Hepatocyte (in vitro differentiated cells): ENCODE results near the gene TLK2. TPM values are rescaled to one million over a fixed set of nuclear protein-coding genes. Genes with fewer than 3 reads are reported as not detected.
"Not testable (repeated sequence)": the region's sequence is repeated elsewhere in the genome, so short reads cannot be mapped to it uniquely, and the experiment has no call there.

Source experiments
- DNase-seq: peaks from one replicate; pipeline ENCODE4 v3.0.0-alpha.2; 2016; ENCODE audit warnings: low spot score
- H2AFZ ChIP-seq: fragments of 200-600 bp; sonication (generic); 2 replicates; pipeline ENCODE4 v1.6.0; 2016; ENCODE audit warnings: antibody characterized with exemption, mild to moderate bottlenecking
- H3K27ac ChIP-seq: fragments of 200-600 bp; sonication (generic); 2 replicates; pipeline ENCODE4 v1.5.1; 2016; ENCODE audit warnings: mild to moderate bottlenecking
- H3K27me3 ChIP-seq: fragments of 200-600 bp; sonication (generic); 2 replicates; pipeline ENCODE4 v1.6.1; 2016
- H3K36me3 ChIP-seq: fragments of 200-600 bp; sonication (generic); replicated peaks from 2 replicates; pipeline ENCODE4 v1.5.1; 2016; ENCODE audit warnings: low read depth; ENCODE audit not compliant: insufficient read depth
- H3K4me1 ChIP-seq: fragments of 200-600 bp; sonication (generic); 2 replicates; pipeline ENCODE4 v1.5.1; 2016; ENCODE audit warnings: mild to moderate bottlenecking, moderate library complexity; ENCODE audit not compliant: insufficient read depth
- H3K4me2 ChIP-seq: fragments of 200-600 bp; sonication (generic); 2 replicates; pipeline ENCODE4 v1.6.0; 2016
- H3K4me3 ChIP-seq: fragments of 200-600 bp; sonication (generic); 2 replicates; pipeline ENCODE4 v1.5.1; 2016; ENCODE audit warnings: mild to moderate bottlenecking
- H3K79me2 ChIP-seq: fragments of 200-600 bp; sonication (generic); 2 replicates; pipeline ENCODE4 v1.6.0; 2017; ENCODE audit warnings: mild to moderate bottlenecking
- H3K9me2 ChIP-seq: fragments of 200-600 bp; sonication (generic); replicated peaks from 2 replicates; pipeline ENCODE4 v1.6.0; 2017; ENCODE audit warnings: mild to moderate bottlenecking; ENCODE audit not compliant: insufficient read depth
- H3K9me3 ChIP-seq: fragments of 200-600 bp; sonication (generic); 2 replicates; pipeline ENCODE4 v1.5.1; 2016; ENCODE audit warnings: low read depth, mild to moderate bottlenecking
- H4K20me1 ChIP-seq: fragments of 200-600 bp; sonication (generic); 2 replicates; pipeline ENCODE4 v1.6.0; 2016; ENCODE audit warnings: mild to moderate bottlenecking; ENCODE audit not compliant: insufficient read depth, poor library complexity, severe bottlenecking
- EZH2 ChIP-seq: fragments of 200-600 bp; sonication (generic); IDR thresholded peaks from 2 replicates; pipeline ENCODE4 v1.6.1; 2016; ENCODE audit warnings: antibody characterized with exemption, mild to moderate bottlenecking, borderline replicate concordance
- EZH2phosphoT487 ChIP-seq: fragments of 200-600 bp; sonication (generic); IDR thresholded peaks from one replicate; pipeline ENCODE4 v1.6.1; 2018; ENCODE audit warnings: antibody characterized with exemption, mild to moderate bottlenecking, low read depth, moderate library complexity; ENCODE audit not compliant: unreplicated experiment, severe bottlenecking
- WGBS: methylation state at CpG from one replicate; pipeline ENCODE4 v1.1.6; 2016; ENCODE audit warnings: low lambda C conversion rate; ENCODE audit errors: missing lambda C conversion rate; 5-methylcytosine and 5-hydroxymethylcytosine counted together
- polyA plus RNA-seq: library from polyadenylated mRNA; unstranded; fragments of >200 nt; fragmentation: Nextera tagmentation; extraction: Ambion mirVana; gene quantifications from 2 replicates; pipeline ENCODE4 v1.2.1, GENCODE V29; 2016
- total RNA-seq: library from RNA; depleted of rRNA; stranded (reverse); fragments of >200 nt; gene quantifications from 2 replicates; pipeline ENCODE4 v1.2.3, GENCODE V29; 2014
- TF ChIP-seq, protein P1 (sequence below): fragments of 200-600 bp; sonication (generic); IDR thresholded peaks from 2 replicates; pipeline ENCODE4 v1.5.1; 2016; ENCODE audit warnings: antibody characterized with exemption, mild to moderate bottlenecking; ENCODE audit not compliant: poor library complexity

The TLK2 gene
- total and polyA plus RNA-seq, 2 experiments from 2014 or later = 19.4 to 44.7 TPM

- H3K36me3 ChIP-seq = peaks cover 14% of the 10 kb centered on the region
- 87% methylated on average over 6 of the region's 6 CpGs for WGBS
- H3K9me2 ChIP-seq = no peaks in the 10 kb centered on the region
- TF ChIP-seq, protein P1, sequence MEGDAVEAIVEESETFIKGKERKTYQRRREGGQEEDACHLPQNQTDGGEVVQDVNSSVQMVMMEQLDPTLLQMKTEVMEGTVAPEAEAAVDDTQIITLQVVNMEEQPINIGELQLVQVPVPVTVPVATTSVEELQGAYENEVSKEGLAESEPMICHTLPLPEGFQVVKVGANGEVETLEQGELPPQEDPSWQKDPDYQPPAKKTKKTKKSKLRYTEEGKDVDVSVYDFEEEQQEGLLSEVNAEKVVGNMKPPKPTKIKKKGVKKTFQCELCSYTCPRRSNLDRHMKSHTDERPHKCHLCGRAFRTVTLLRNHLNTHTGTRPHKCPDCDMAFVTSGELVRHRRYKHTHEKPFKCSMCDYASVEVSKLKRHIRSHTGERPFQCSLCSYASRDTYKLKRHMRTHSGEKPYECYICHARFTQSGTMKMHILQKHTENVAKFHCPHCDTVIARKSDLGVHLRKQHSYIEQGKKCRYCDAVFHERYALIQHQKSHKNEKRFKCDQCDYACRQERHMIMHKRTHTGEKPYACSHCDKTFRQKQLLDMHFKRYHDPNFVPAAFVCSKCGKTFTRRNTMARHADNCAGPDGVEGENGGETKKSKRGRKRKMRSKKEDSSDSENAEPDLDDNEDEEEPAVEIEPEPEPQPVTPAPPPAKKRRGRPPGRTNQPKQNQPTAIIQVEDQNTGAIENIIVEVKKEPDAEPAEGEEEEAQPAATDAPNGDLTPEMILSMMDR = no peak
- TF ChIP-seq EZH2 (no peak), EZH2phosphoT487 (no peak)
- no peak overlapping the region for H2AFZ ChIP-seq
- H3K79me2 ChIP-seq = peaks cover 6% of the 10 kb centered on the region
- no peaks in the 10 kb centered on the region for H3K4me1 ChIP-seq
- no peak overlapping the region for H3K4me2 ChIP-seq
- no peaks in the 10 kb centered on the region for H3K9me3 ChIP-seq
- H3K27ac ChIP-seq = no peak overlapping the region
- H4K20me1 ChIP-seq = peaks cover 3% of the 10 kb centered on the region
- no peaks in the 10 kb centered on the region for H3K27me3 ChIP-seq
- H3K4me3 ChIP-seq = no peak overlapping the region
- no peak for DNase-seq
Observed at GRCh38 chr17:62599964-62600657, 121.5 kb downstream of the TLK2 start.

GRCh38 chr17:62600805-62601204, 122.2 kb downstream of the TLK2 start:
- TF ChIP-seq EZH2phosphoT487 (no peak), EZH2 (no peak)
- TF ChIP-seq, protein P1 = no peak
- 93% methylated on average over 1 of the region's 1 CpG for WGBS

DNA sequence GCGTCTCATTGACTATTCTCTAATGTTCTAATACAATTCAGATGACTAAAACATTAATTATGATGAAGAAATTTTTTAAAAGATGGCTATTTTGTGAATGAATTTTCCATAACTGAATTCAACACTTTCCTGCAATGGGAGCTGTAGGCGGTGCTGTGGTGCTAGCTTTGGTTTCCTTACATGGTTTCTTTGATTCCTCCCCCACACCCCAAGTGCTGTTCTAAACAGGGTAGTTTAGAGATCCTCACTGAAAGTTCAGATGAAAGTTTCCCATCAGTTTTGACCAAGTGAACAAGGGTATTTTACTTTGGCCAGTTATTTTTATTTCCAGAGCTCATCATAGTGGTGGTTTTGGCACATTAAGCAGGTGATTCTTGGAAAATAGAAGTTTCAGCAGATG, 122.8 kb downstream of the TLK2 start:
- Histone ChIP-seq H4K20me1 (peaks cover 3% of the 10 kb centered on the region), H3K27me3 (no peaks in the 10 kb centered on the region), H3K79me2 (peaks cover 6% of the 10 kb centered on the region), H2AFZ (no peak overlapping the region), H3K4me3 (no peak overlapping the region), H3K9me2 (no peaks in the 10 kb centered on the region), H3K9me3 (no peaks in the 10 kb centered on the region), H3K4me2 (no peak overlapping the region), H3K27ac (no peak overlapping the region), H3K4me1 (no peaks in the 10 kb centered on the region), H3K36me3 (peaks cover 9% of the 10 kb centered on the region)
- 98% methylated on average over 2 of the region's 2 CpGs for WGBS
- TF ChIP-seq, protein P1 = no peak
- TF ChIP-seq EZH2phosphoT487 = no peak
- no peak for TF ChIP-seq EZH2
- no peak for DNase-seq

More at GRCh38 chr17:62600805-62601204, 122.2 kb downstream of the TLK2 start:
- Histone ChIP-seq H3K79me2 (peaks cover 6% of the 10 kb centered on the region), H3K4me1 (no peaks in the 10 kb centered on the region), H4K20me1 (peaks cover 3% of the 10 kb centered on the region), H3K4me3 (no peak overlapping the region), H3K36me3 (peaks cover 11% of the 10 kb centered on the region), H3K9me3 (no peaks in the 10 kb centered on the region), H3K9me2 (no peaks in the 10 kb centered on the region), H3K4me2 (no peak overlapping the region), H3K27me3 (no peaks in the 10 kb centered on the region), H2AFZ (no peak overlapping the region), H3K27ac (no peak overlapping the region)
- no peak for DNase-seq

DNA sequence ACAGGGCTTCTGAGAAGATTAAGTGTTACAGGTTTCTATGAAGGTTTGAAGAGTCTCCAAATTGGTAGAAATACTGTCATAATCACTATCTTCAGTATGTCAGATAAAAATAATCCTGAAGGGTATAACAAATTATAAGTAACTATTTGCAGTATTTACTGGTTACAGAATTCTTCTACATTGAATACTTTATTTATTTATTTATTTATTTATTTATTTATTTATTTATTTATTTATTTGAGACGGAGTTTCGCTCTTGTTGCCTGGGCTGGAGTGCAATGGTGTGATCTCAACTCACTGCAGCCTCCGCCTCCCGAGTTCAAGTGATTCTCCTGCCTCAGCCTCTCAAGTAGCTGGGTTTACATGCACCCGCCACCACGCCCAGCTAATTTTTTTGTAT, 125.2 kb downstream of the TLK2 start:
- not testable (repeated sequence) for H3K27ac ChIP-seq, H3K4me1 ChIP-seq, H3K4me3 ChIP-seq, H3K9me2 ChIP-seq, DNase-seq, H2AFZ ChIP-seq, H3K4me2 ChIP-seq, H4K20me1 ChIP-seq, H3K9me3 ChIP-seq, H3K36me3 ChIP-seq, H3K27me3 ChIP-seq, H3K79me2 ChIP-seq
- WGBS = 99% methylated on average over 6 of the region's 6 CpGs
